GM23338 (cell line): ENCODE measurements around the gene POLG2. TPM values are rescaled to one million over a fixed set of nuclear protein-coding genes. Genes with fewer than 3 reads are reported as not detected.

Source experiments
- ATAC-seq: fragments of 200-7000 bp; cut with Tn5 transposase; 3 replicates; pipeline ENCODE4 v1.9.1; 2020
- DNase-seq: peaks from one replicate; pipeline ENCODE4 v3.0.0-alpha.2; 2015; ENCODE audit warnings: low spot score
- H2AFZ ChIP-seq: fragments of 200-600 bp; sonication (generic); 2 replicates; pipeline ENCODE4 v1.8.0; 2016; ENCODE audit warnings: antibody characterized with exemption, mild to moderate bottlenecking, moderate library complexity
- H3F3A ChIP-seq: fragments of 200-600 bp; sonication (generic); replicated peaks from 2 replicates; pipeline ENCODE4 v1.8.0; 2017; ENCODE audit warnings: antibody characterized with exemption, mixed run types, low read depth
- H3K27ac ChIP-seq: fragments of 200-600 bp; sonication (generic); 2 replicates; pipeline ENCODE4 v1.6.1; 2016; ENCODE audit warnings: low read depth
- H3K27me3 ChIP-seq: fragments of 200-600 bp; sonication (generic); 2 replicates; pipeline ENCODE4 v1.8.0; 2016; ENCODE audit warnings: mild to moderate bottlenecking, mixed run types, moderate library complexity; ENCODE audit not compliant: insufficient read depth
- H3K36me3 ChIP-seq: fragments of 200-600 bp; sonication (generic); 2 replicates; pipeline ENCODE4 v1.8.0; 2016; ENCODE audit warnings: mild to moderate bottlenecking; ENCODE audit not compliant: insufficient read depth
- H3K4me1 ChIP-seq: fragments of 200-600 bp; sonication (generic); 2 replicates; pipeline ENCODE4 v1.8.0; 2016; ENCODE audit warnings: mild to moderate bottlenecking, moderate library complexity; ENCODE audit not compliant: insufficient read depth
- H3K4me2 ChIP-seq: fragments of 200-600 bp; sonication (generic); 2 replicates; pipeline ENCODE4 v1.7.1; 2017; ENCODE audit warnings: mixed run types
- H3K4me3 ChIP-seq: fragments of 200-600 bp; sonication (generic); 2 replicates; pipeline ENCODE4 v1.6.1; 2016; ENCODE audit warnings: mixed run types
- H3K79me2 ChIP-seq: fragments of 200-600 bp; sonication (generic); replicated peaks from 2 replicates; pipeline ENCODE4 v1.8.0; 2017; ENCODE audit warnings: mild to moderate bottlenecking; ENCODE audit not compliant: insufficient read depth
- H3K9me2 ChIP-seq: fragments of 200-600 bp; sonication (generic); 2 replicates; pipeline ENCODE4 v1.8.0; 2017; ENCODE audit not compliant: insufficient read depth
- H4K20me1 ChIP-seq: fragments of 200-600 bp; sonication (generic); replicated peaks from 2 replicates; pipeline ENCODE4 v1.8.0; 2017; ENCODE audit warnings: mild to moderate bottlenecking; ENCODE audit not compliant: insufficient read depth
- H3K27ac Mint-ChIP-seq: 2 replicates; pipeline ENCODE4 v1.8.0; 2020; ENCODE audit warnings: inconsistent platforms, mild to moderate bottlenecking, moderate library complexity, mixed read lengths
- H3K27me3 Mint-ChIP-seq: 3 replicates; pipeline ENCODE4 v1.8.0; 2022; ENCODE audit warnings: low read depth, mild to moderate bottlenecking, moderate library complexity, mixed read lengths, inconsistent platforms; ENCODE audit not compliant: insufficient read depth, poor library complexity
- H3K36me3 Mint-ChIP-seq: 3 replicates; pipeline ENCODE4 v1.8.0; 2021; ENCODE audit warnings: low read depth, mild to moderate bottlenecking, inconsistent platforms, moderate library complexity, mixed read lengths
- H3K4me1 Mint-ChIP-seq: 3 replicates; pipeline ENCODE4 v1.8.0; 2020; ENCODE audit warnings: mild to moderate bottlenecking, inconsistent platforms, mixed read lengths
- H3K4me3 Mint-ChIP-seq: 3 replicates; pipeline ENCODE4 v1.8.0; 2021; ENCODE audit warnings: moderate library complexity, mild to moderate bottlenecking, inconsistent platforms, mixed read lengths
- H3K9me3 Mint-ChIP-seq: 3 replicates; pipeline ENCODE4 v1.8.0; 2020; ENCODE audit warnings: moderate library complexity, mild to moderate bottlenecking, inconsistent platforms, mixed read lengths
- CREB1 ChIP-seq: fragments of 250-450 bp; sonication (Bioruptor Pico); IDR thresholded peaks from 2 replicates; pipeline ENCODE4 v1.5.0; 2020; ENCODE audit warnings: low read depth, mild to moderate bottlenecking, moderate library complexity
- CTCF ChIP-seq, 2 experiments: fragments of 200-600 bp in 1 of 2; sonication (generic) in 1 of 2; conservative IDR thresholded peaks; 2 replicates each; pipeline versions ENCODE4 v1.5.1 to v1.6.1; 2016 to 2017; ENCODE audit warnings: antibody characterized with exemption in 2 of 2, low read depth in 2 of 2, mild to moderate bottlenecking in 2 of 2, moderate library complexity in 1 of 2
- ETS1 ChIP-seq: IDR thresholded peaks from 2 replicates; pipeline ENCODE4 v1.6.1; 2016; ENCODE audit warnings: antibody characterized with exemption
- EZH2 ChIP-seq: fragments of 200-600 bp; sonication (generic); IDR thresholded peaks from one replicate; pipeline ENCODE4 v1.8.0; 2017; ENCODE audit warnings: antibody characterized with exemption, mild to moderate bottlenecking, low read depth; ENCODE audit not compliant: unreplicated experiment
- EZH2phosphoT487 ChIP-seq: fragments of 200-600 bp; sonication (generic); IDR thresholded peaks from one replicate; pipeline ENCODE4 v1.8.1; 2018; ENCODE audit warnings: antibody characterized with exemption; ENCODE audit not compliant: unreplicated experiment
- JUNB ChIP-seq: IDR thresholded peaks from one replicate; pipeline ENCODE4 v1.6.1; 2016; ENCODE audit warnings: antibody characterized with exemption; ENCODE audit not compliant: unreplicated experiment
- NANOG ChIP-seq: IDR thresholded peaks from 2 replicates; pipeline ENCODE4 v1.6.1; 2016; ENCODE audit warnings: antibody characterized with exemption, borderline replicate concordance
- POLR2AphosphoS5 ChIP-seq: IDR thresholded peaks from 2 replicates; pipeline ENCODE4 v1.6.1; 2016; ENCODE audit warnings: antibody characterized with exemption, low read depth
- REST ChIP-seq: IDR thresholded peaks from one replicate; pipeline ENCODE4 v1.6.1; 2018; ENCODE audit warnings: antibody characterized with exemption; ENCODE audit not compliant: unreplicated experiment
- STAT1 ChIP-seq: IDR thresholded peaks from one replicate; pipeline ENCODE4 v1.6.1; 2016; ENCODE audit warnings: antibody characterized with exemption; ENCODE audit not compliant: unreplicated experiment
- ZNF114 ChIP-seq: fragments of 250-450 bp; sonication (Bioruptor Pico); IDR thresholded peaks from 2 replicates; pipeline ENCODE4 v1.5.0; 2020; ENCODE audit warnings: mild to moderate bottlenecking, moderate library complexity
- ZNF331 ChIP-seq: fragments of 250-450 bp; sonication (Bioruptor Pico); IDR thresholded peaks from 2 replicates; pipeline ENCODE4 v1.5.0; 2020; ENCODE audit warnings: low read depth, mild to moderate bottlenecking, moderate library complexity
- ZNF462 ChIP-seq: fragments of 250-450 bp; sonication (Bioruptor Pico); IDR thresholded peaks from 2 replicates; pipeline ENCODE4 v1.5.0; 2020; ENCODE audit warnings: mild to moderate bottlenecking, moderate library complexity
- polyA plus RNA-seq: library from polyadenylated mRNA; unstranded; fragments of >200 nt; fragmentation: Nextera tagmentation; extraction: Ambion mirVana; gene quantifications from 2 replicates; pipeline ENCODE4 v1.2.1, GENCODE V29; 2016
- total RNA-seq: library from RNA; depleted of rRNA; stranded (reverse); fragments of >200 nt; shearing (Covaris generic); gene quantifications from 2 replicates; pipeline ENCODE4 v1.2.3, GENCODE V29; 2014

The POLG2 gene
- total and polyA plus RNA-seq, 2 experiments from 2014 or later = 20.2 to 28.0 TPM

GRCh38 chr17:64480951-64481350, 15.9 kb downstream of the POLG2 start:
- Histone ChIP-seq H2AFZ (no peak overlapping the region), H3K27me3 (no peaks in the 10 kb centered on the region), H3K9me2 (no peaks in the 10 kb centered on the region), H3K4me1 (no peaks in the 10 kb centered on the region), H3F3A (no peaks in the 10 kb centered on the region), H3K27ac (no peak overlapping the region), H4K20me1 (peaks cover 17% of the 10 kb centered on the region), H3K4me2 (no peak overlapping the region), H3K36me3 (peaks cover 49% of the 10 kb centered on the region), H3K79me2 (no peaks in the 10 kb centered on the region), H3K4me3 (no peak overlapping the region)
- Mint-ChIP-seq H3K36me3 (peaks cover 81% of the 10 kb centered on the region), H3K9me3 (no peaks in the 10 kb centered on the region), H3K27ac (no peak overlapping the region), H3K4me1 (no peaks in the 10 kb centered on the region), H3K27me3 (no peaks in the 10 kb centered on the region), H3K4me3 (no peak overlapping the region)
- ATAC-seq (no peak), DNase-seq (no peak)
- no peak for TF ChIP-seq EZH2phosphoT487
- TF ChIP-seq EZH2 = no peak
- no peak for TF ChIP-seq ZNF462 (CRISPR knock-in tag)
- TF ChIP-seq ZNF114 = no peak
- no peak for TF ChIP-seq CREB1 (CRISPR knock-in tag)
- no peak for TF ChIP-seq JUNB
- TF ChIP-seq POLR2AphosphoS5 = no peak
- no peak for TF ChIP-seq ZNF331 (CRISPR knock-in tag)
- no peak for TF ChIP-seq REST
- no peak for TF ChIP-seq CTCF (conservative IDR thresholded peaks at IDR 0.05; ENCODE audit: low read depth in 2 of 2)
- TF ChIP-seq STAT1 = no peak
- no peak for TF ChIP-seq NANOG
- no peak for TF ChIP-seq ETS1
